ENCODE results near the gene TNIP1.
A peak's percentile ranks its signal among the peaks of the same experiment; 100 is the strongest.

The TNIP1 gene

DNA sequence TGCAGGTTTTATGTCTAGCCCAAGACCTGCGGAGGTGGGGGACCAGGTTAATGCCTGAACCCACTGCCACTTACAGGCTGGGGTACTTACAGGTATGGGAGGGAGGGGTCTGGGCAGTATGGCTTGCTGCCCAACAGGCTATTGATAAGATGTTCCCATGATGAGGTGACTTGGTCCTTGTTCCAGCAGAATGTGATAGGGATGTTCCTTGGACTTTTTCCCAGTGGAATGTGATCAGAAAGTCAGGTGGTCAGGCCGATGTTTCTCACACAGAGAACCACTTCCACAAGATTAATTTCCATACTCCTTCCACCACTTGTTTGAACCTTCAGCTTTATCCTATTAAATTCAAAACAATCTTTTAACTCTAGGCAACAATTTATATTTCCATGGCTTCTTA is 87.4 kb downstream of the TNIP1 start:
- DNase-seq: no peak

GRCh38 chr5:150992705-150993104 is 88.1 kb downstream of the TNIP1 start:
- DNase-seq: no peak

- DNase-seq: peak in 1 of 2 experiments; percentile 1
Observed at GRCh38 chr5:150989695-150990094, 91.1 kb downstream of the TNIP1 start.

DNA sequence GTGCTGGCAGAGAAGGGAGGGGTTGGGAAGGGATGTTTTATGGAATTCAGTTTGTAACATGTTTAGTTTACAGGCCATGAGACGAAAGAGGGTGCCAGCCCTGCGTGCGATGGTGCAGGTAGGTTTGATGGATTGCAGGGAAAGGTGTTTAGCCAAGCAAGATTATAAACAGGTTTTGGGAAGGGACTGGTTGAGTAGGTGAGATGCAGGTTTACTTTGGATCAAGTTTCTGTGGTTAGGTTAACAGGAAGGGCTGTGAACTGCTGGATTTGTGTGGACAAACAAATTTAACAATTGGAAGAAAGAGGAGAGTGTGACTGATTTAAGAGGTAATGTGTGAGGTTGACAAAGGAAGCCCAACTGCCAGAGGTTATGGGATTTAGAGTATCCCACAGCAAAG is 93.1 kb downstream of the TNIP1 start:
- DNase-seq: no peak

Data from NCI-H446 (cell line).